Omental fat pad (tissue), 4 donors: ENCODE results near the gene PLXNA4. TPM values are rescaled to one million over a fixed set of nuclear protein-coding genes. Genes with fewer than 3 reads are reported as not detected.

Experiments
- ATAC-seq: fragments of 150-250 bp; one replicate; pipeline ENCODE4 v1.9.1; 2016; ENCODE audit warnings: mild to moderate bottlenecking, moderate library complexity; ENCODE audit not compliant: low FRiP score
- DNase-seq: peaks from one replicate; pipeline ENCODE4 v3.0.0-alpha.2; 2019; ENCODE audit warnings: low spot score
- total RNA-seq, 4 donors: library from RNA; depleted of rRNA; stranded (reverse); fragments of >200 nt; gene quantifications; one replicate each; pipeline ENCODE4 v1.1.0, GENCODE V29; 2016
- TF ChIP-seq, protein P1 (sequence below), 3 donors: fragments of 450-650 bp; IDR thresholded peaks; one replicate each; pipeline ENCODE4 v1.5.1; 2016 to 2017; ENCODE audit warnings: antibody characterized with exemption in 3 of 3, mild to moderate bottlenecking in 3 of 3, moderate library complexity in 2 of 3

PLXNA4 gene
- total RNA-seq, 4 donors from 2014 or later, result 31.4 to 111 (median 41.9) TPM

DNA sequence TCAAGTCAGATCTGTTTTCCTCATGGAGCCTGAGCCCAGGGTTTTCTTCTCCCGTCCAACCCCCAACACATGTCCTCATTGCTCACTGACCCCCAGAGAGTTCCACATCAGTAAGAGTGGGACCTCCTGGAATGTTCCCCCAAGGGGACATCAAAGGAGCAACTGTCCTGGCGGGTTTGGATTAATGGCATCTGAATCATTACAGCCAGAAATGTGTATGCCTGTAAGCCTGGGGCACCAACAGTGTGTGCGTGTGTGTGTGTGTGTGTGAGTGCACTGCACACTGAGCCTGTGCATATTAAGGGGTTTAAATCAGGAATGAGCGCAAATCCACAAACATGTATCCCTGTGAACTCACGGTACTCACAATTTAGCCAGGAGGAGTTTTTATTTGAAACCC lies 222.3 kb downstream of the PLXNA4 start:
- ATAC-seq, result no peak
- TF ChIP-seq, protein P1, sequence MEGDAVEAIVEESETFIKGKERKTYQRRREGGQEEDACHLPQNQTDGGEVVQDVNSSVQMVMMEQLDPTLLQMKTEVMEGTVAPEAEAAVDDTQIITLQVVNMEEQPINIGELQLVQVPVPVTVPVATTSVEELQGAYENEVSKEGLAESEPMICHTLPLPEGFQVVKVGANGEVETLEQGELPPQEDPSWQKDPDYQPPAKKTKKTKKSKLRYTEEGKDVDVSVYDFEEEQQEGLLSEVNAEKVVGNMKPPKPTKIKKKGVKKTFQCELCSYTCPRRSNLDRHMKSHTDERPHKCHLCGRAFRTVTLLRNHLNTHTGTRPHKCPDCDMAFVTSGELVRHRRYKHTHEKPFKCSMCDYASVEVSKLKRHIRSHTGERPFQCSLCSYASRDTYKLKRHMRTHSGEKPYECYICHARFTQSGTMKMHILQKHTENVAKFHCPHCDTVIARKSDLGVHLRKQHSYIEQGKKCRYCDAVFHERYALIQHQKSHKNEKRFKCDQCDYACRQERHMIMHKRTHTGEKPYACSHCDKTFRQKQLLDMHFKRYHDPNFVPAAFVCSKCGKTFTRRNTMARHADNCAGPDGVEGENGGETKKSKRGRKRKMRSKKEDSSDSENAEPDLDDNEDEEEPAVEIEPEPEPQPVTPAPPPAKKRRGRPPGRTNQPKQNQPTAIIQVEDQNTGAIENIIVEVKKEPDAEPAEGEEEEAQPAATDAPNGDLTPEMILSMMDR (IDR thresholded peaks at IDR 0.05), result no peak
- no peak for DNase-seq

DNA sequence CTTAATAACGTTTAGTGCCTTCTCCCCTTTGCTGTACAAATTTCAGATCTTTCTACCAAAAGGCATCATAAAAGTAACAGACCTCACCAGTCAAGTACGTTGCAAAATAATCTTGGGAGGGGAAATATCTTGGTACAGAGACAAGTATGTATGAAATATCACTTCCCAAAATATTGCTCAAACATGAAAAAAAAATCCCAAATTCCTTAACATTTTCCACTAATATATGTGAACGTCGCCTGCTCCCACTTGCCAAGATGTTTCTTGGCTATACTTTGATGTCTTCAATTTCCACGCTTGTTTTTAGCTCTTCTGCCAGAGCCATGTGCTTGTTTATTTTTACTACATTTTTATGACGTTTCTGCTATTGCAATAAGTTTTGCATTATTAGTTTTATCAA lies 223.5 kb downstream of the PLXNA4 start:
- DNase-seq, result no peak
- ATAC-seq, result peak; percentile 64
- TF ChIP-seq, protein P1 (IDR thresholded peaks at IDR 0.05), result no peak

DNA sequence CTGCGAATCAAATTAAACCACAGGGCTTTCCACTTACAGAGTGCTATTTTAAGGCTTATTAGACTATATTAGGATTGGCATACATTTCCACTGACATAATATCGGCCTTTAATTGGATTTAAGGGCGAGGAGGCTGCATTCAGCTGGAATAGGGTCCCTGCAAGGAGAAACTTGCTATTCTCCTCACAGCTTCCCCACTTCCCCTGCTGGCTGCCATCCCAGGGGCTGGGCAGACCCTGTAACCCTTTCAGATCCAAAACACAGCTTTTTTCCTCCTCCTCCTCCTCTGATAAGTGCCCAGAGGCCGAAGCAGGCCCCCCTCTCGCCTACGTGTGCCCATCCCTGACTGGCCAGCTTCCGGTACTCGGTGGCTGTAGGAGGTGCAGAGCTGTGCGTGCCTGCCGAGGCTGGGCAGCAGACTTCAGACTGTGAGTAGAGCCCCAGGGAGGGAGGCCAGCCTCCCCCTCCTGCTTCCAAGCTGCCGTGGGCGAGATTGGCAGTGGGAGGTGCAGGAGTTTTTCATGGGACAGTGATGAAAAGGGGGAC lies 224.2 kb downstream of the PLXNA4 start:
- peak; percentile 22 for ATAC-seq
- TF ChIP-seq, protein P1 (IDR thresholded peaks at IDR 0.05), result no peak
- no peak for DNase-seq

DNA sequence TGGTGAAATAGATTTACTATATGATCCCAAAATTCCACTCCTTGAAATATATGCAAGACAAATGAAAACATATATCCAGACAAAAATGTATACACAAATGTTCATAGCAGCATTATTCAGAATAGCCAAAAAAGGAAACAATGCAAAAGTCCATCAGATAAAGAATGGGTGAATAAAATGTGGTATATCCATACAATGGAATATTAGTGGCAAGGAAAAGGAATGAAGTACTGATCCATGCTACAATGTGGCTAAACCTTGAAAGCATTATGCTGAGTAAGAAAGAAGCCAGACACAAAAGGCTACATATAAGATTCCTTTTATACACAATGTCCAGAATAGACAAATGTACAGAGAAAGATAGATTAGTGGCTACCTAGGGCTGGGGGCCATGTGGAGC lies 225.5 kb downstream of the PLXNA4 start:
- TF ChIP-seq, protein P1 (IDR thresholded peaks at IDR 0.05), result no peak
- ATAC-seq (no peak), DNase-seq (no peak)

DNA sequence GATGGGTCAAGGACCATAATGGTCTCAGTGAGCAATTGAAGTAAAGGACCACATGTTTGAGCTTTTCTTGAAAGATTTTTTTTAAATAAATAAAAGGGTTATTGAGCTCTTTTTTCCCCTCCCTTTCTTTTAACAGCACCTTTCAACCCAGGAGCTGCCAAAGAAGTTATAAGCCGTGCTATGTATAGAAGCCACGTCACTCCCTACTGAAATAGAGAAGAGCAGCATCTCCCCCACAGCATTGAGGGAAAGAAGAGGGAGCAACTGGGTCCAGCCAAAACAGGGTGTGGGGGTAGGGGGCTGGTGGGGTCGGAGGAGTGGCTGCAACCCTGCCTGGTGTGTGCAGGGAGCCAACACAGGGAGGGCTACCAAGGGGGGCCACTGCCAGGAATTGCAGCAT lies 227.2 kb downstream of the PLXNA4 start:
- ATAC-seq (no peak), DNase-seq (no peak)
- TF ChIP-seq, protein P1 (IDR thresholded peaks at IDR 0.05), result no peak

DNA sequence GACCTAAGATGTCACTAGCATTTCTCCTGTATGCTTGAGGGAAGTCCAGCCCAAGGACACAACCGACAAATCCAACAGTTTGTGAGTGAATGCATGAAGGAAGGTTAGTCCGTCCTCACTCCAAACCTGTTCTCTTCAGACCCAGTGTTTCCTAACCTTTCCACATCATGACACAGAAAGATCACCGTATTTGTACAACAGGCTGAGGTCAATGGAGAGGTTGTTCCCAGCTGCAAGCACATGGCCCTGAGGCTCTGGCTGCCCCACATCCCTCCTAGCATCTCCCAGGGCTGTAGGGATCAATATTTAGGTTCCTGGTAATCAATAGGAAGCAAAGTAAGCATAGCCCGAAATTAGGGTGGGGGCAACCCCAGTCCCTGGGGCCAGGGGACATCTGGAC lies 227.9 kb downstream of the PLXNA4 start:
- ATAC-seq (no peak), DNase-seq (no peak)
- TF ChIP-seq, protein P1 (IDR thresholded peaks at IDR 0.05), result no peak

DNA sequence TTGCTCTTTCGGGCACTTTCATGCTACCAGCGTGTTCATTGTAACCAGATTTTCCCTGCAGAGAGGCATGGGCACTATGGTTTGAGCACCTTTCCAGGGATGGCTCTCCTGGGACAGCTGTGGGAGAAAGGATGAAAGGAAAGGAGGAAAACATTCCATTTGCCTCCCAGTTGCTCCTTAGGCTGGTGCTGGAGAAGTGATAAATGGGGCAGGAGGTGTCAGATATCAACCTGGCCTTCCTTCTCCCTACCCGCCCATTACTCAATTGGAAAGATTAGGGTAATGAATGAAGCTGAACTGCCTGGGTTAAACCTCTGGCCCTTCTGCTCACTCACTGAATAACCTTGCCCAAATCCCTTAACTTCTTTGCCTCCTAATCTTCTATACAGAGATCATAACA lies 228.4 kb downstream of the PLXNA4 start:
- DNase-seq, result no peak
- TF ChIP-seq, protein P1 (IDR thresholded peaks at IDR 0.05), result no peak

More for the DNA sequence above, 228.4 kb downstream of the PLXNA4 start:
- no peak for ATAC-seq
